HepG2 (cell line): ENCODE results near the gene LRRC45. TPM values are rescaled to one million over a fixed set of nuclear protein-coding genes. Genes with fewer than 3 reads are reported as not detected.

Experiments
- ASH2L ChIP-seq: fragments of 300-600, 200-600 bp; sonication (generic); IDR thresholded peaks from 2 replicates; pipeline ENCODE4 v1.7.0; 2017; ENCODE audit warnings: low read depth, mild to moderate bottlenecking, moderate library complexity, mixed read lengths, low read length; ENCODE audit not compliant: insufficient read length
- DDIT3 ChIP-seq: sonication (generic); formaldehyde crosslinking; IDR thresholded peaks from 2 replicates; pipeline ENCODE4 v1.4.0; 2020; ENCODE audit warnings: mild to moderate bottlenecking, missing genetic modification reagents
- DMAP1 ChIP-seq: IDR thresholded peaks from 2 replicates; pipeline ENCODE4 v1.6.1; 2016
- DNMT1 ChIP-seq: sonication (generic); formaldehyde crosslinking; IDR thresholded peaks from 2 replicates; pipeline ENCODE4 v1.5.1; 2020; ENCODE audit warnings: mild to moderate bottlenecking, missing genetic modification reagents
- E2F2 ChIP-seq: sonication (generic); formaldehyde crosslinking; IDR thresholded peaks from 2 replicates; pipeline ENCODE4 v1.4.0; 2020; ENCODE audit warnings: missing genetic modification reagents, borderline replicate concordance
- ELF1 ChIP-seq: sonication (generic); formaldehyde crosslinking; IDR thresholded peaks from 2 replicates; pipeline ENCODE4 v1.4.0; 2020; ENCODE audit warnings: missing genetic modification reagents
- FOXA1 ChIP-seq, 2 experiments: fragments of 450-650 bp in 1 of 2; sonication (generic) in 1 of 2; formaldehyde crosslinking in 1 of 2; IDR thresholded peaks; 2 replicates each; pipeline versions ENCODE4 v1.4.0 to v1.6.1; 2016 to 2020; ENCODE audit warnings: missing genetic modification reagents in 1 of 2
- FOXO1 ChIP-seq: sonication (generic); formaldehyde crosslinking; IDR thresholded peaks from 2 replicates; pipeline ENCODE4 v1.4.0; 2020; ENCODE audit warnings: missing genetic modification reagents
- GMEB1 ChIP-seq: sonication (generic); formaldehyde crosslinking; IDR thresholded peaks from 2 replicates; pipeline ENCODE4 v1.5.1; 2020; ENCODE audit warnings: missing genetic modification reagents, mild to moderate bottlenecking, borderline replicate concordance
- HDAC2 ChIP-seq: sonication (generic); formaldehyde crosslinking; IDR thresholded peaks from 2 replicates; pipeline ENCODE4 v1.4.0; 2020; ENCODE audit warnings: missing genetic modification reagents
- NFE2L1 ChIP-seq: sonication (generic); formaldehyde crosslinking; IDR thresholded peaks from 2 replicates; pipeline ENCODE4 v1.4.0; 2020; ENCODE audit warnings: missing genetic modification reagents, mild to moderate bottlenecking, borderline replicate concordance
- NR2C2 ChIP-seq: sonication (generic); formaldehyde crosslinking; IDR thresholded peaks from 2 replicates; pipeline ENCODE4 v1.4.0; 2020; ENCODE audit warnings: missing genetic modification reagents, mild to moderate bottlenecking, moderate library complexity, borderline replicate concordance
- PBX2 ChIP-seq: IDR thresholded peaks from 2 replicates; pipeline ENCODE4 v1.6.1; 2016; ENCODE audit warnings: control low read depth
- SAFB2 ChIP-seq: sonication (generic); formaldehyde crosslinking; IDR thresholded peaks from 2 replicates; pipeline ENCODE4 v1.5.1; 2020; ENCODE audit warnings: missing genetic modification reagents, low read depth, mild to moderate bottlenecking, borderline replicate concordance
- SUZ12 ChIP-seq: fragments of 150-350 bp; IDR thresholded peaks from 2 replicates; pipeline ENCODE4 v1.6.1; 2014; ENCODE audit warnings: low read depth, low read length
- THAP9 ChIP-seq: sonication (generic); formaldehyde crosslinking; IDR thresholded peaks from 2 replicates; pipeline ENCODE4; 2020; ENCODE audit warnings: missing genetic modification reagents, mild to moderate bottlenecking, borderline replicate concordance
- U2AF2 ChIP-seq: fragments of 200-400 bp; formaldehyde crosslinking; IDR thresholded peaks from 2 replicates; pipeline ENCODE4 v1.6.1; 2017; ENCODE audit warnings: low read depth, mild to moderate bottlenecking, low read length
- ZFP1 ChIP-seq: IDR thresholded peaks from 2 replicates; pipeline ENCODE4 v1.6.1; 2016
- ZFP41 ChIP-seq: sonication (generic); formaldehyde crosslinking; IDR thresholded peaks from 2 replicates; pipeline ENCODE4 v1.4.0; 2020; ENCODE audit warnings: mild to moderate bottlenecking, missing genetic modification reagents, borderline replicate concordance
- ZNF160 ChIP-seq: sonication (generic); formaldehyde crosslinking; IDR thresholded peaks from 2 replicates; pipeline ENCODE4 v1.8.0; 2022; ENCODE audit warnings: mild to moderate bottlenecking, inconsistent platforms, missing genetic modification reagents
- ZNF883 ChIP-seq: sonication (generic); formaldehyde crosslinking; IDR thresholded peaks from 2 replicates; pipeline ENCODE4 v1.5.1; 2020; ENCODE audit warnings: mild to moderate bottlenecking, missing genetic modification reagents; ENCODE audit errors: not compliant biosample characterization
- ZNF891 ChIP-seq: sonication (generic); formaldehyde crosslinking; IDR thresholded peaks from 2 replicates; pipeline ENCODE4 v1.5.0; 2020; ENCODE audit warnings: mild to moderate bottlenecking, missing genetic modification reagents
- polyA plus RNA-seq, 8 experiments: library from polyadenylated mRNA; depleted of rRNA in 3 of 8; stranded (reverse) in 7 of 8; unstranded in 1 of 8; fragments of >200 nt; fragmentation: Illumina TruSeq in 4 of 8; extraction: Trizol in 4 of 8; gene quantifications; 2 replicates each; pipeline versions ENCODE4 v1.2.1 to v1.2.3, GENCODE V29; 2011 to 2016; ENCODE audit warnings: low read depth in 4 of 8, missing spikeins in 1 of 8, mixed read lengths in 1 of 8; ENCODE audit not compliant: insufficient read depth in 1 of 8
- total RNA-seq, 5 experiments: library from RNA; depleted of rRNA; stranded (reverse); fragments of >200 nt; fragmentation: Illumina TruSeq; extraction: Trizol; gene quantifications; 2 replicates each; pipeline ENCODE4 v1.2.3, GENCODE V29; 2016; ENCODE audit warnings: low read depth in 1 of 5

The LRRC45 gene
- total and polyA plus RNA-seq, 2 of the 13 experiments (the other 11 are each of a cell fraction or from before 2014, with no cell fraction given) = 11.6 to 48.1 TPM

GRCh38 chr17:81995463-81996231 is 27.5 kb upstream of the LRRC45 start (continued):
- TF ChIP-seq ELF1 = peak; percentile 39; the same call in 1 of the 2 replicates
- TF ChIP-seq PBX2 (CRISPR knock-in tag) = no peak
- no peak for TF ChIP-seq ZFP1
- peak; percentile 81 for TF ChIP-seq DMAP1 (CRISPR knock-in tag)
- TF ChIP-seq THAP9 (CRISPR knock-in tag) = peak; percentile 78
- TF ChIP-seq DNMT1 (CRISPR knock-in tag) = peak; percentile 95; the same call in 1 of the 2 replicates
- 0 out of 2 replicates have a peak, but pooled peaks have one; percentile 35 for TF ChIP-seq U2AF2
- TF ChIP-seq SAFB2 = no peak; the same call in 1 of the 2 replicates
- peak; percentile 70; the same call in 1 of the 2 replicates for TF ChIP-seq ZNF891 (CRISPR knock-in tag)
- no peak; the same call in 1 of the 2 replicates for TF ChIP-seq FOXO1 (CRISPR knock-in tag)
- peak; percentile 29; the same call in 1 of the 2 replicates for TF ChIP-seq GMEB1
- no peak for TF ChIP-seq FOXA1 (IDR thresholded peaks at IDR 0.05)
- no peak; the same call in 1 of the 2 replicates for TF ChIP-seq FOXA1 (CRISPR knock-in tag; IDR thresholded peaks at IDR 0.05)
- peak; percentile 81; the same call in 1 of the 2 replicates for TF ChIP-seq ZNF160
- TF ChIP-seq ZFP41 (CRISPR knock-in tag) = peak; percentile 67
- no peak for TF ChIP-seq NR2C2
- no peak for TF ChIP-seq ASH2L
- no peak for TF ChIP-seq SUZ12
- TF ChIP-seq DDIT3 (CRISPR knock-in tag) = no peak
- TF ChIP-seq NFE2L1 (CRISPR knock-in tag) = peak; percentile 68
- peak; percentile 57; the same call in 1 of the 2 replicates for TF ChIP-seq HDAC2 (CRISPR knock-in tag)
- TF ChIP-seq E2F2 = no peak
- peak; percentile 94 for TF ChIP-seq ZNF883 (CRISPR knock-in tag)
